HepG2 (cell line): ENCODE results near the gene POLA2. TPM values are rescaled to one million over a fixed set of nuclear protein-coding genes. Genes with fewer than 3 reads are reported as not detected.

ENCODE experiments used
- CBX1 ChIP-seq: IDR thresholded peaks from one replicate; pipeline ENCODE4 v1.6.1; 2016; ENCODE audit warnings: antibody characterized with exemption, low read depth
- CBX2 ChIP-seq, 2 experiments: fragments of 200-600 bp in 1 of 2; sonication (generic); formaldehyde crosslinking in 1 of 2; IDR thresholded peaks; 2 replicates each; pipeline versions ENCODE4 v1.7.0 to v1.8.1; 2018 to 2022; ENCODE audit warnings: low read depth in 2 of 2, low read length in 1 of 2, mild to moderate bottlenecking in 1 of 2, missing genetic modification reagents in 1 of 2
- DZIP1 ChIP-seq: sonication (generic); formaldehyde crosslinking; IDR thresholded peaks from 2 replicates; pipeline ENCODE4 v1.5.0; 2020; ENCODE audit warnings: mild to moderate bottlenecking, missing genetic modification reagents
- GABPB1 ChIP-seq: IDR thresholded peaks from 2 replicates; pipeline ENCODE4 v1.6.1; 2016; ENCODE audit warnings: mild to moderate bottlenecking, missing genetic modification reagents, moderate library complexity, missing compliant biosample characterization
- GZF1 ChIP-seq: sonication (generic); formaldehyde crosslinking; IDR thresholded peaks from 2 replicates; pipeline ENCODE4 v1.5.1; 2020; ENCODE audit warnings: mild to moderate bottlenecking, missing genetic modification reagents
- ISX ChIP-seq: sonication (generic); formaldehyde crosslinking; conservative IDR thresholded peaks from 2 replicates; pipeline ENCODE4 v1.5.0; 2020; ENCODE audit warnings: missing genetic modification reagents
- KDM1A ChIP-seq: IDR thresholded peaks from 2 replicates; pipeline ENCODE4 v1.6.1; 2016; ENCODE audit warnings: missing compliant biosample characterization
- KLF12 ChIP-seq: sonication (generic); formaldehyde crosslinking; IDR thresholded peaks from 2 replicates; pipeline ENCODE4 v1.4.0; 2020; ENCODE audit warnings: missing genetic modification reagents, borderline replicate concordance
- MTA1 ChIP-seq: sonication (generic); formaldehyde crosslinking; IDR thresholded peaks from 2 replicates; pipeline ENCODE4 v1.4.0; 2020; ENCODE audit warnings: missing genetic modification reagents, mild to moderate bottlenecking, borderline replicate concordance
- NAIF1 ChIP-seq: sonication (generic); formaldehyde crosslinking; IDR thresholded peaks from 2 replicates; pipeline ENCODE4 v1.5.0; 2020; ENCODE audit warnings: mild to moderate bottlenecking, missing genetic modification reagents, borderline replicate concordance
- NCOA1 ChIP-seq: sonication (generic); formaldehyde crosslinking; IDR thresholded peaks from 2 replicates; pipeline ENCODE4 v1.9.0; 2021; ENCODE audit warnings: missing genetic modification reagents
- NFKBIZ ChIP-seq: IDR thresholded peaks from 2 replicates; pipeline ENCODE4 v1.6.1; 2018; ENCODE audit warnings: missing genetic modification reagents, missing compliant biosample characterization
- NFRKB ChIP-seq: fragments of 450-650 bp; IDR thresholded peaks from 2 replicates; pipeline ENCODE4 v1.6.1; 2017
- ONECUT2 ChIP-seq: sonication (generic); formaldehyde crosslinking; IDR thresholded peaks from 2 replicates; pipeline ENCODE4 v1.4.0; 2020; ENCODE audit warnings: missing genetic modification reagents
- PAX8 ChIP-seq: sonication (generic); formaldehyde crosslinking; IDR thresholded peaks from 2 replicates; pipeline ENCODE4 v1.8.0; 2022; ENCODE audit warnings: mild to moderate bottlenecking, missing genetic modification reagents, borderline replicate concordance
- PCBP1 ChIP-seq: fragments of 200-400 bp; formaldehyde crosslinking; IDR thresholded peaks from 2 replicates; pipeline ENCODE4 v1.6.1; 2017; ENCODE audit warnings: mild to moderate bottlenecking, low read depth, low read length, borderline replicate concordance
- SIN3A ChIP-seq: IDR thresholded peaks from 2 replicates; pipeline ENCODE4 v1.6.1; 2011; ENCODE audit warnings: low read depth, mild to moderate bottlenecking, control low read depth, low read length, borderline replicate concordance
- SIX4 ChIP-seq: sonication (generic); formaldehyde crosslinking; IDR thresholded peaks from 2 replicates; pipeline ENCODE4 v1.4.0; 2020; ENCODE audit warnings: missing genetic modification reagents
- SNAI1 ChIP-seq: sonication (generic); formaldehyde crosslinking; IDR thresholded peaks from 2 replicates; pipeline ENCODE4 v1.5.0; 2020; ENCODE audit warnings: mild to moderate bottlenecking, missing genetic modification reagents, borderline replicate concordance
- SOX5 ChIP-seq: IDR thresholded peaks from 2 replicates; pipeline ENCODE4 v1.6.1; 2016; ENCODE audit warnings: borderline replicate concordance
- SRSF4 ChIP-seq: fragments of 200-400 bp; formaldehyde crosslinking; IDR thresholded peaks from one replicate; pipeline ENCODE4 v1.6.1; 2018; ENCODE audit warnings: mild to moderate bottlenecking, low read depth, low read length, moderate library complexity; ENCODE audit not compliant: poor library complexity, severe bottlenecking
- TBX2 ChIP-seq: sonication (generic); formaldehyde crosslinking; IDR thresholded peaks from 2 replicates; pipeline ENCODE4 v1.5.0; 2020; ENCODE audit warnings: missing genetic modification reagents, mild to moderate bottlenecking, borderline replicate concordance
- TFDP2 ChIP-seq: sonication (generic); formaldehyde crosslinking; IDR thresholded peaks from 2 replicates; pipeline ENCODE4 v1.4.0; 2020; ENCODE audit warnings: missing genetic modification reagents
- ZKSCAN8 ChIP-seq: IDR thresholded peaks from 2 replicates; pipeline ENCODE4 v1.6.1; 2016; ENCODE audit warnings: borderline replicate concordance, missing genetic modification reagents, missing compliant biosample characterization
- ZNF235 ChIP-seq: sonication (generic); formaldehyde crosslinking; IDR thresholded peaks from 2 replicates; pipeline ENCODE4 v1.8.1; 2023; ENCODE audit warnings: mild to moderate bottlenecking, missing genetic modification reagents, borderline replicate concordance
- ZNF30 ChIP-seq: sonication (generic); formaldehyde crosslinking; IDR thresholded peaks from 2 replicates; pipeline ENCODE4 v1.5.0; 2020; ENCODE audit warnings: mild to moderate bottlenecking, missing genetic modification reagents
- ZNF558 ChIP-seq: sonication (generic); formaldehyde crosslinking; IDR thresholded peaks from 2 replicates; pipeline ENCODE4 v1.9.0; 2022; ENCODE audit warnings: mild to moderate bottlenecking, missing genetic modification reagents, borderline replicate concordance
- ZNF629 ChIP-seq: sonication (generic); formaldehyde crosslinking; conservative IDR thresholded peaks from 2 replicates; pipeline ENCODE4 v1.5.0; 2020; ENCODE audit warnings: missing genetic modification reagents
- ZZZ3 ChIP-seq: sonication (generic); formaldehyde crosslinking; IDR thresholded peaks from 2 replicates; pipeline ENCODE4 v1.4.0; 2020; ENCODE audit warnings: missing genetic modification reagents, mild to moderate bottlenecking, borderline replicate concordance
- polyA plus RNA-seq, 8 experiments: library from polyadenylated mRNA; depleted of rRNA in 3 of 8; stranded (reverse) in 7 of 8; unstranded in 1 of 8; fragments of >200 nt; fragmentation: Illumina TruSeq in 4 of 8; extraction: Trizol in 4 of 8; gene quantifications; 2 replicates each; pipeline versions ENCODE4 v1.2.1 to v1.2.3, GENCODE V29; 2011 to 2016; ENCODE audit warnings: low read depth in 4 of 8, missing spikeins in 1 of 8, mixed read lengths in 1 of 8; ENCODE audit not compliant: insufficient read depth in 1 of 8
- total RNA-seq, 5 experiments: library from RNA; depleted of rRNA; stranded (reverse); fragments of >200 nt; fragmentation: Illumina TruSeq; extraction: Trizol; gene quantifications; 2 replicates each; pipeline ENCODE4 v1.2.3, GENCODE V29; 2016; ENCODE audit warnings: low read depth in 1 of 5

POLA2 gene
- total and polyA plus RNA-seq, 2 of the 13 experiments (the other 11 are each of a cell fraction or from before 2014, with no cell fraction given): 9.7 to 15.6 TPM

DNA sequence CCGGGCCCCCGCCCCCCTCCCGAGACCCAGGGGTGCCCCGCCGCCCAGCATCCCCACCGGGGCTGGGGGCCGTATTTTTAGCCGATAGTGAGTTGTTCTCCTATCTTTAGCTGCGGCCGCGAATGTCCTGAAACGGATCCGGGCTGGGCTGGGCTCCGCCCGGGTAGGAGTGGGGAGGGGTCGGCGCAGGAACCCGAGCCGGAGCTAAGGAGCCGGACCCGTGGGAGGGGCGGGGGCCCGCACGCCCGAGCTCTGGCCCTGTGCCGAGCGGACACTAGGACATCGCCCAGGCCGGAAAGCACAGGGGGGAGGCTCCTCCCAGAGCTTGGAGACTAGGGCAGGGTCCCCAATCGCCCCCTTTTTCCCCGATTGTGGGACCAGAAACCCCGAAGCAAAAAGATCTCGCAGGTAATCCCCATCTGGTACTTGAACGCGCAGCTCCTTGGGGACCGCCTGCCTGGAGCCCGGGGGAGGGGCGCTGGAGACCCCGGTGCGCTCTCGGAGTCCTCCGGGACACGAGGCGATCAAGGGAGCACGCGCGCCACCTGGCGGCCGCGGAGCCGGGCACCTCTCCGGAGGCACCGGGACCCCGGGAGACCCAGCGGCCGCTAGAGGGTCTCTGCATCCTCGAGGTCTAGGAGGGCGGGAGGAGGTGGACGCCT is 53.6 kb downstream of the POLA2 start (continued):
- 0 out of 2 replicates have a peak, but pooled peaks have one; percentile 6 for TF ChIP-seq DZIP1 (CRISPR knock-in tag)
- TF ChIP-seq SRSF4: no peak
- no peak for TF ChIP-seq KLF12 (CRISPR knock-in tag)
- TF ChIP-seq SIN3A: no peak
- TF ChIP-seq ONECUT2 (CRISPR knock-in tag): no peak
- no peak for TF ChIP-seq ZNF629 (CRISPR knock-in tag)
- no peak for TF ChIP-seq TBX2
- 0 out of 2 replicates have a peak, but pooled peaks have one; percentile 54 for TF ChIP-seq PCBP1
- TF ChIP-seq KDM1A: no peak
- TF ChIP-seq GABPB1 (CRISPR knock-in tag): peak; percentile 61; the same call in 1 of the 2 replicates
- 0 out of 2 replicates have a peak, but pooled peaks have one; percentile 5 for TF ChIP-seq PAX8 (CRISPR knock-in tag)
- peak; percentile 31; the same call in 1 of the 2 replicates for TF ChIP-seq ZKSCAN8 (CRISPR knock-in tag)
- no peak; the same call in 1 of the 2 replicates for TF ChIP-seq ZNF558
- TF ChIP-seq ZNF30 (CRISPR knock-in tag): no peak
- TF ChIP-seq TFDP2 (CRISPR knock-in tag): peak; percentile 50; the same call in 1 of the 2 replicates
- TF ChIP-seq SNAI1 (CRISPR knock-in tag): peak; percentile 37; the same call in 1 of the 2 replicates
- no peak for TF ChIP-seq GZF1 (CRISPR knock-in tag)
- TF ChIP-seq SIX4 (CRISPR knock-in tag): 0 out of 2 replicates have a peak, but pooled peaks have one; percentile 10
- no peak for TF ChIP-seq NFRKB
- TF ChIP-seq NFKBIZ (CRISPR knock-in tag): no peak
- TF ChIP-seq SOX5 (CRISPR knock-in tag): no peak
- TF ChIP-seq ZZZ3 (CRISPR knock-in tag): no peak
- TF ChIP-seq ISX (CRISPR knock-in tag): no peak
- no peak for TF ChIP-seq ZNF235
- peak; percentile 93 for TF ChIP-seq NCOA1
- TF ChIP-seq CBX1: no peak
- TF ChIP-seq NAIF1 (CRISPR knock-in tag): no peak
- TF ChIP-seq CBX2 (IDR thresholded peaks at IDR 0.05; ENCODE audit: low read depth, low read length): no peak
- no peak for TF ChIP-seq CBX2 (CRISPR knock-in tag; IDR thresholded peaks at IDR 0.05; ENCODE audit: low read depth)
- TF ChIP-seq MTA1 (CRISPR knock-in tag): peak; percentile 35; the same call in 1 of the 2 replicates
